HG03097 (cell line): ENCODE data around the gene ITFG2.

ENCODE experiments used
- ATAC-seq: cut with Tn5 transposase; IDR thresholded peaks from one replicate; pipeline ENCODE4 v1.9.1; 2021; ENCODE audit not compliant: unreplicated experiment, low FRiP score

The ITFG2 gene

DNA sequence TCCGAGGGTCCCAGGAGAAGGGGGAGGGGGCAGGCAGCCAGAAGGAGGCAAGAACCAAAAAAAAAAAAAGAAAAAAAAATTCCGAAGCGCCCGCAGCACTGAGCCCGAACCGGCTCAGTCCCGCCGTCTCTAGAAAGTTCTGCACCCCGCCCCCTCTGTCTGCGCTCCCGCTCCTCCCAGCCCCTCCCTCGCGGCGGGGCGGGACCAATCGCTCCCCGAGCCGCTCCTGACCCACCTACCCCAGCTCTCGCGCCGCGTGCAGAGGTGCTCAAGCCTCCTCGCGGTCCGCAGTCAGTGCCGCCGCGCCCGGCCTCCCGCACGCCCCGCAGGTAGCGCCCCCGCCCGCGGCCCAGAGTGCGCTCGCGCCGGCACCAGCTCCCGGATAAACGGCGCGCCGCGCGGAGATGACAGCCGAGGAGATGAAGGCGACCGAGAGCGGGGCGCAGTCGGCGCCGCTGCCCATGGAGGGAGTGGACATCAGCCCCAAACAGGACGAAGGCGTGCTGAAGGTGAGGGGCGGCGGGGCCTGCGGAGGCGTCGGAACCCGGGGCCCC is 17.7 kb upstream of the ITFG2 start, which contains the start of gene FKBP4:
TSS of gene FKBP4 (plus strand) at position 235 of the 554 bp plus-strand sequence. CDS start at position 405, 170 bp downstream.
- ATAC-seq, result peak; percentile 59

DNA sequence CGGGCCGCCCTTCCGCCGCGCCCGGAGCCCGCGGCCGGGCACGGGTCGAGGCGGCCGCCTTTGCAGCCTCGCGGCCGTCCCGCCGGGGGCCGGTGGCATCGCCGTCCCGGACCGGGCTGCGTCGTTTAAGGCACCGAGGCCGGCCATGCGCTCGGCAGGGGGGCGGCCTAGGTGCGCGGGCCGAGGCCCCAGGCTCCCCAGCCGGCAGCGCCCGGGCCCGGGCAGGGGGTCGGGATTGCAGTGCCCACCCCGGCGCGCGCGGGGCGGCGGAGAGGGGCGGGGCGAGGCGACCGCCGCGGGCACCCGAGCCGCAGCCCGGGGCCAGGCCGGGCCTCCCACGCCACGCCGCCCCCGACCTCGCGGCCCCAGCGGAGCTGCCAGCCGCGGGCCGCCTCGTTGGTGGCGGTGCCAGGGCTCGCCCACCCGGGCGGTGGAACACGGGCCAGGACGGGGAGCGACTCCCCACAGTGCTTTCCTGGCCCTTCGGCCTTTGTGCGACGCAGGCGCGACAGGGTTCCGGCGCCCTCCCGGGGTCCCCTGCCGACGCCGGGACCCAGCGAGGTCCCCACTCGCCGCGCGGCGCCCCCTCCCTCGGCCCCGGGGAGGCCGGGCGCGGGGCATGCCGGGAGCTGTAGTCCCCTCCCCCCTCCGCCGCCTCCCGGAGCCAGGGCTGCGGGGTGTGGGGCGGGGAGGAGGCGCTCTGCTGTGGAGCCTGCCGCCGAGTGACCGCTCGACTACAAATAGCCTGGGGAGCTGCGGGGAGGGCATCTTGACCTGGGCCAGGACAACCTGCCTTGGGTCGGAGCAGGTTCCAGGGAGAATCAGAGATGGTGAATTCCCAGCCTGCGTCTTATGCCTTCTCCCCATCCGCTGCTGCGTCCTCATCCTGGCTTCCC is 16.9 kb upstream of the ITFG2 start:
- peak; percentile 53 for ATAC-seq

DNA sequence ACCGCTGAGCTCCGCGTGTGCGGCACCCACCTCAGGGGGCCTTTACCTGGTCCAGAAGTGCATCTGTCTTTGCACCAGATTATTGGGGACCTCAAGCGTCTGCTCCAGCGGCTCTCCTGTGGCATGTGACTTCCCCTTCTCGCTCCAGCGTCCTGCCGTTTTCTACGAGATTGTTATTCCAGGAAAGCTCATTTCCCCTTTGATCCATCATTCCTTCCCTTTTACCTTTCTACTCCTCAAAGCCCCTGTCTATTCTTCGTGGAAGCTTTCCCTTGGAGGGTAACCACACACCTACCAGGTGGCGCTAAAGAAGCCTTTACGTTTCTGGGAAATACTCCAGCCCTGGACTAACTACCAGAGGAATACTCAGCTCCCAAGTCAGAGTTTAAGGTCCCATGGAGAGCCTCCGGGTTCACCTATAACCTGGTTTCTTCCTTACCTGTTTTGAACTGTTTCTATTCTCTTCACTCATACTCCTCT is 16.2 kb upstream of the ITFG2 start:
- peak; percentile 12 for ATAC-seq

DNA sequence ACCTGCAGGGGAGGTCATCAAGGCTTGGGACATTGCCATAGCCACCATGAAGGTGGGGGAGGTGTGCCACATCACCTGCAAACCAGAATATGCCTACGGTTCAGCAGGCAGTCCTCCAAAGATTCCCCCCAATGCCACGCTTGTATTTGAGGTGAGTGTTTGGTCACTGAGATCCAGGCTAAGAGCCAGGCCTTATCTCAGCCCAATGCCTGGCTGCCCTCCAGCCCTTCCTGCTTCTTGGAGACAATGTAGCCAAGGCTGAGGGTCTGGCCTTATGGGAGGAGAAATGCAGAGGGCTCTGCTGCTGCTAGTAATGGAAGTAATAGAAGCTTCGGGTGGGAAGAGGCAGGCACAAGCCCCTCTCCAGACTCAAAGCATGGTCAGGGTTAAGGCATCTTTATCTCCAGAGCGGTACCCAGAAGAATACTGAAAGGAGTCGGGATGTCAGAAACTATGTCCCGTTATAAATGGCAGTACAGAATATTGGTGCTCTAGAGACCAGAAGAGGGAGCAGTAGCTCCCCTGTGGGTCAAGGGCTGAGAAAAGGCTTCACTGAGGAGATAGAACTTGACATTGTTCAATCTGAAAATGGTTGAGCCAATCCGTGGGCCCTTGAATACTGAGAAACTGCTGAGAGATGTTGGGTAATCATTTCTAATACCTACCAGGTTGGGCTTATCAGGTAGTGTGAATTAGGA is 14.6 kb upstream of the ITFG2 start:
- ATAC-seq, result no peak

DNA sequence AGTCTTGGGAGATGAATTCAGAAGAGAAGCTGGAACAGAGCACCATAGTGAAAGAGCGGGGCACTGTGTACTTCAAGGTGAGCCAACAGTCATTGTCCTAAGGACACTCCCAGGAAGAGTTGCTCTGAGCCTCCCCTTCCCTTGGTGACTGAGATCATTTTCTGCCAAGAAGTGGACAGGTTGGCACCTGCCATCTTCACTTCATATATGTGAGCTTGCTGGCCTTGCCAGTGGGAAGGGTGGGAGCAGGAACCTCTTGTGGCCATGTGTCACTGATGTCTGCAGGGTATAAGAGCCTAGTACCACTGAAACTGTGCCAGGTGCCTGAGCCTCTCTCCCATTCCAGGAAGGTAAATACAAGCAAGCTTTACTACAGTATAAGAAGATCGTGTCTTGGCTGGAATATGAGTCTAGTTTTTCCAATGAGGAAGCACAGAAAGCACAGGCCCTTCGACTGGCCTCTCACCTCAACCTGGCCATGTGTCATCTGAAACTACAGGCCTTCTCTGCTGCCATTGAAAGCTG is 12.4 kb upstream of the ITFG2 start:
- ATAC-seq, result no peak

DNA sequence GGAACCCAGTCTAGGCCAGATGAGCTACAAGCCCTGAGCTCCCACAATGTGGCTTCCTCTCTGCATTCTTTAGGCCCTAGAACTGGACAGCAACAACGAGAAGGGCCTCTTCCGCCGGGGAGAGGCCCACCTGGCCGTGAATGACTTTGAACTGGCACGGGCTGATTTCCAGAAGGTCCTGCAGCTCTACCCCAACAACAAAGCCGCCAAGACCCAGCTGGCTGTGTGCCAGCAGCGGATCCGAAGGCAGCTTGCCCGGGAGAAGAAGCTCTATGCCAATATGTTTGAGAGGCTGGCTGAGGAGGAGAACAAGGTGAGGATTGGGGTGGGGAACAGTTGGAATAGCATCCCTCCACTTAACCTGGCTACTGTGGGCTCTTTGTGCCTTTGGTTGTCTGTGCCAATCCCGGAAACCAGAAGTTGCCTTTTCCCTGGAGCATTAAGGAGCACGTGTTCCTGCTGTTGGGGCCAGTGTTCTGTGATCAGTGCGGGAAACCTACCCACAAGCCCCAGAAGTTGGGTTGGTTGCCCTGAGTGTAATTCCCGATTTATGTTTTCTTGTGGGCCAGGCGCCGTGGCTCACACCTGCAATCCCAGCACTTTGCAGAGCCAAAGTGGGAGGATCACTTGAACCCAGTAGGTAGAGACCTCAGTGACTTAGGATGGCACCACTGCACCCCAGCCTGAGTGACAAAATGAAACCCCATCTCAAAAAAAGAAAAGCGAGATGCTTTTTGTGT is 11.3 kb upstream of the ITFG2 start:
- ATAC-seq, result no peak

DNA sequence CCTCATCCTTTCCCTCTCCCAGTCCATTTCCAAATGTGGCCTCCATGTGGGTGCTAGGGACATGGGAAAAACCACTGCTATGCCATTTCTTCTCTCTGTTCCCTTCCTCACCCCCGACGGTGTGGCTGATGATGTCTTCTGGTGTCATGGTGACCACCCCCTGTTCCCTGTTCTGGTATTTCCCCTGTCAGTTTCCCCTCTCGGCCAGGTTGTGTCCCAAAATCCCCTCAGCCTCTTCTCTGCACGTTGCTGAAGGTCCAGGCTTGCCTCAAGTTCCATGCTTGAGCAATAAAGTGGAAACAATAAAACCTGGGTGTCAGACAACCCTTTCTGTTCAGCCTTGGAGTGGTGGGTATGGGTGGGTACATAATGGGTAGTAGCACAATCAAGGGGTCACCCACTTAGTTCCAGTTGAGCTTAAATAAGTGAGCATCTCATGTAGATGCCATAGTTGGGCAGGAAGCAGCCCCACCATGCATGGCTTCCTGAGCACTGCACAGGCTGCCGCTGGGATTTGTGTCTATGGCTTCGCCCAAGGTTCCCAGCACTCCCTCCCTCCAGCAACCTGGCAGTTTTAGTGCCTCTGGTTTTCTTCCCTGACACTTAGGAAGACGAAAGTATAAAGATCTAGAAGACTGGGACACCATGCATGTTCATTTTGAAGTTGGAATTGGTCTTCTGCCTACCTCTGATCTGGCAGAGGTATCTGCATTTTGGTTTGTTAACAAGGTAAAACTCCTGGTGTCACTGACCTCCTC is 8.7 kb upstream of the ITFG2 start:
- no peak for ATAC-seq

DNA sequence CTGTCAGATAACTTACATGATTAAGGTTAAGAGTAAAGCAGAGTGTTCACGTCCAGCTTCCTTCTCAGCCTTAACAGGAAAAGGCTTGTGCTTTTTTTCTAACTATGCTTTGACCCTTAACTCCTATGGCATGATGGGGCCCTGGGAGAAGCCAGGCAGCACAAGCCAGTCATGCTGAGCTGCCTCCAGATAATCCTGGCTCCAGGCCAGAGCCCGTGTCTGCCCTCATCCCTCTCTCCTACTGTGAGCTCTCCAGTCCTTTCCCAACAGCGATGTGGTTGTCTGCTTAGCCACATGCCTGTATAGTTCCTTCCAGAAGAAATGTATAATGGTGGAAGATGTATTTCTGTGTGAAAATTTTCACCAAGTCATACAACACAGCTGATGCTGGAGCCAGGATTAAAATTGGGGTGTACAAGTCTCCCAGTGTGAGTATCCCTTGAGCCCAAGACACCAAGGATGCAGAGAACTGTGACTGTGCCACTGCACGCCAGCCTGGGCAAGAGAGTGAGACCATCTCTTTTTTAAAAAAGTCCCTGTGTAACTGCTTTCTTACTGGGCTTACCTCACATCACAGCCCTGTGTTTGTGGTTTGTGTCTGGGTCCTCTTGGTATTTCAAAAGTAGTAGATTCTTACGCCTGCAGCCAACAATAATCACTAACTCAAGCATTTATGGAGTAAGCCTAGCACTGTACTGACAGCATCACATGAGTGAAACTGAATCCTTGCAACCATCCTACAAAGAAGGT is 7.9 kb upstream of the ITFG2 start:
- no peak for ATAC-seq

DNA sequence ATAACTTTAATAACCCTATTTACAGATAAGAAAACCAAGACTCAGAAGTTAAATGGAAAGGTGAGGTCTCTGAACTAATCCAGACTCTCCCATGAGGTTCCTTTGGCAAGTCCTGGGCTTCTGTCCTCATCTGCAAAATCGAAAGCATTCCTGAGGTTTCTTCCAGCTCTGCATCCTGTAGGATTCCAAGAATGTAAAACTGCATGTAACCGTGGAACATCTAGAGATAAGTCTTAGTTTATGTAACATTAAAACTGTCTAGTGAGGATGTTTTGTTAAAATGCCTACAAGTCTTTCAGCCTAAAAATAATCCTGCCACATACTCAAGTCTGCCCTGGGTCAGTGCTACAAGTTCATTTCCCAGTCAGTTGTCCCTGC is 7.3 kb upstream of the ITFG2 start:
- no peak for ATAC-seq

DNA sequence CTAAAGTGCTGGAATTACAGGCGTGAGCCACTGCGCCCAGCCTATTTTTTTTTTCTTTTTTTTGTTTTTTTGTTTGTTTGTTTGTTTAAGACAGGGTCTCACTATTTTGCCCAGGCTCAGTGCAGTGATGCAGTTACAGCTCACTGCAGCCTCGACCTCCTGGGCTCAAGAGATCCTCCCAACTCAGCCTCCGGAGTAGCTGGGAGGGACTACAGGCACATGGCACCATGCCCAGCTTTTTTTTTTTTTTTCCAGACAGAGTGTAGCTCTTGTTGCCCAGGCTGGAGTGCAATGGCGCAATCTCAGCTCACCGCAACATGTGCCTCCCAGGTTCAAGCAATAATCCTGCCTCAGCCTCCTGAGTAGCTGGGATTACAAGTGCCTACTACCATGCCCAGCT is 5.8 kb upstream of the ITFG2 start:
- ATAC-seq, result no peak

DNA sequence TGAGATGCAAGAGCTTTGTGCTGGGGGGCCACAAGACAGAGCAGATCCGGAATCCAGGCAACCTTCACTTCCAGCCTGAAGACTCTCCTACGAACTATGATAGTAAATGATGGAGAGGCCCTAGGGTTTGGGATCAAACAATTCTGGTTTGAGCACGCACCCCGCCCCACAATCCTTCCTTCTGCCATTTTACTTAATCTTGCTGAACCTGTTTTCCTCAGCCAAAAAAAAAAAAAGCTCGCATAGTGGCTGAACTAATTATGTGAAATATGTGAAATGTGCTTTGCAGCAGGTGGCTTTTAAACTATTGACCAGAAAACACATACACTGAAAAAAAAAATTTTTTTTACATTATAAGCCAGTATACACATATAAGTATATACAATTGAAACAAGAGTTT is 667 bp upstream of the ITFG2 start:
- ATAC-seq, result no peak

DNA sequence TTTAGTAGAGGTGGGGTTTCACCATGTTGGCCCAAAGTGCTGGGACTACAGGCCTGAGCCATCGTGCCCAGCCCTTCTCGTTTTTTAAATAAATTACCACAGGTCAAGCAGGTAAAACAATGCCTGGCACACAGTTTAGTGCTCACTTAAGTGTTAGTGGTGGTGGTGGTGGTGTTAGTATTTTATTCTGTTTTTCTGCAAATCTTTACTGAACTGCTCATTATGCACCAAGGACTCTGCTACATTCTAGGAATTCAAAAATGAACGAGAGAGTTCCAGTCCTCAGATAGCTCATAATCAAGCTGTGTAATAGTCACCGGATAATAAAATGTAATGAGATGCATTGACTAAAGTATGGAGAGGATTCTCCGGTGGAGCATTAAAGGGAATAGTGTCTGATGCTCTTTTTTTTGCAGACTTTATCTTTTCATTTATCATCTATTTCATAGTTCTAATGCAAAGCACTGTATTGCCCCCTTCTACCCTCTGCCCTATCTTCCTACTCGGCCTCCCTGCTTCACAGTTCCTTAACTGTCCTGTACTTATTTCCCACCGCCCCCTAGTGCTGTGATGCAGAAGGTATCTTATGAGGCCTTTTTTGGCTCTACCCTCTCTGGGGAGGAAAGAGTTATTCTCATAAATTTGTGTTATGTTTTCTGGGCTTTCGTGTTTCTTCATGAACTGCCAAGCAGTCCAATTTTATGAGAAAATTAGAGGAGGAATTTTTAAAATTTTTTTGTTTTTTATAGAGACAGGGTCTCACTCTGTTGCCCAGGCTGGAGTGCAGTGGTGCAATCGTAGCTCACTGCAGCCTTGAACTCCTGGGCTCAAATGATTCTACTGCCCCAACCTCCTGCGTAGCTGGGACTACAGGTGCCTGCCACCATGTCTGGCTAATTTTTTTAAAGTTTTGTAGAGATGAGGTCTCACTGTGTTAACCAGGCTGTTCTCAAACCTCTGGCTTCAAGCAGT is 1.0 kb downstream of the ITFG2 start:
- ATAC-seq, result peak; percentile 30

DNA sequence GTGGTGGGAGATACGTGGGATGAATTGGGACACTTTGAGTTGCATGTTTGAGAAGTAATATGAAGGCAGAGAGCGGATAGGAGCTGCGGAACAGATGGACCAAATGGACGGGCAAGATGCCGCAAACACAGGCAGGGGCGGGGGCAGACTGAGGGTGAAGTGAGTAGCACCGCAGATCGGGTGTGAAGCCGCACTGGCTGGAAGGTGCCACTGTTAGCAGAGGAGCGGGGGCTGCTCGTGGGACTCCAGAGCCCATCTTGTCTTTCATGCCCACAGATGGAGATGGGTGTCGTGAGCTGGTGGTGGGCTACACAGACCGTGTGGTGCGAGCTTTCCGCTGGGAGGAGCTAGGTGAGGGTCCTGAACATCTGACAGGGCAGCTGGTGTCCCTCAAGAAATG is 7.3 kb downstream of the ITFG2 start:
- no peak for ATAC-seq

DNA sequence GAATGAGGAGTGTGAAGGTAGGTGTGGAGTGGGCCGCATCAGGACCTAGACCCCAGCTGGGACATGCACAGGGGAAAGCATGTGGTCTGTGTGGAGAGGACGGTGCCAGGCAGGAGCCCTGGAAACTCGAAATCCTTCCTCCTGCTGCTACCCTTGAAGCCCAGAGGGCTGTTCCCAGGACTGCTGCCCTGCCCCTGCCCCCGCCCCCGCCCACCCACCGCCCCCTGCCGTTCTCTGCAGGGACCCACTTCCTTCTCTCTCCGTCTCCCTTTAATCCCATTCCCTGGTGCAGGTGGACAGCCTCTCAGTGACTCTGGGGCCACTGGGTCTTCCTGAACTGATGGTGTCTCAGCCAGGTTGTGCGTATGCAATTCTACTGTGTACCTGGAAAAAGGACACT is 8.0 kb downstream of the ITFG2 start:
- no peak for ATAC-seq

DNA sequence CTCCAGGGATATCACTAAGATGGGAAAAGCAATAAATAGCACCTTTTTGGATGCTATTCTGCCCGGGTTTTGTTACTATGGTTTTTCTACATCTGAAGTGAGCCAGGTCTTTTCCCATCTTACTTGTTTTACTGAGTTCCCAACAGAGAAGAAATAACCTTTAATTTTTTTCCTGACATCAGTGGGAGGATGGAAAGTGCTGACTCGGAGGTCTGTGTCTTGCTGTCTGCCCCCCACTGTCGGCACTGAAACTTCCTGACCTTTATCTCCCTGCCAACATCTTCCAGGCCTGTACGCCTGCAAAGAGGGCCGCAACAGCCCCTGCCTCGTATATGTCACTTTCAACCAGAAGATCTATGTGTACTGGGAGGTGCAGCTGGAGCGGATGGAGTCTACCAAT is 11.0 kb downstream of the ITFG2 start:
- ATAC-seq, result no peak

DNA sequence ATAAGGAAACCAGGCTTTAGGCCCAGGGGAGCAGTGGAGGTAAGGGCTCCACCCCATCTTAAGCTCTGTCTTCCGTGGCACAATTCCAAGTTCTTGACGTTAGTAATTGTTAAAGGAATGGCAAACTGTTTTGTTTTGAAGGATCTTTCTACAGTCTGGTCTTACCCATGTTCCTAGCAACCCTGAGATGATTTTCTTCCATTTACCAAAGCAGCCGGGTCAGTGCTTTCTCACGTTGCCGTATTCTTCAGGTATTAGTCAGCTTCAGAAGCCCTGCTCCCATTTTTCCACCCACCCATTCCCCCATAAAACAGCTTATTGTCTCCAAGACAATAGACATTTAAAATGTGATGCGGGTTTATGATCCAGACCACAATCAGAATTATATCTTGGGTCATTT is 12.1 kb downstream of the ITFG2 start:
- no peak for ATAC-seq

DNA sequence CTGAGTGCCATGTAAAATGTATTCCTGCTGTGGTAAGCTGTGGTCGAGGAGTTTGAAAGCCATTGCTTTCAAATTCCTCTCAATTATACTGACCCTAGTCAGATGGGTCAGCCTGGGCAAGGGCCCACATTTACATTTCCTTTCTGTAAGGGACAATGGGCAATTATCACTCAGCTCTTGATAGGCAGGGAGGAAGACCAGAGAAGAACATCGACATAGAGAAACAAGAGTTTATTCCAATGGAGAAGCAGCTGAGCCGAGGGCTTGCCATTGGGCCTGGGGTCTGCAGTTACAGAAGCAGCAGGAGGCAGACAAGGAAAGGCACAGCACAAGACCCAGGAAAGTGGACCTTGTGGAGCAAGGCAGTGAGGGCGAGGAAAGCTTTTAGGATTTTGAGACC is 12.7 kb downstream of the ITFG2 start:
- no peak for ATAC-seq

DNA sequence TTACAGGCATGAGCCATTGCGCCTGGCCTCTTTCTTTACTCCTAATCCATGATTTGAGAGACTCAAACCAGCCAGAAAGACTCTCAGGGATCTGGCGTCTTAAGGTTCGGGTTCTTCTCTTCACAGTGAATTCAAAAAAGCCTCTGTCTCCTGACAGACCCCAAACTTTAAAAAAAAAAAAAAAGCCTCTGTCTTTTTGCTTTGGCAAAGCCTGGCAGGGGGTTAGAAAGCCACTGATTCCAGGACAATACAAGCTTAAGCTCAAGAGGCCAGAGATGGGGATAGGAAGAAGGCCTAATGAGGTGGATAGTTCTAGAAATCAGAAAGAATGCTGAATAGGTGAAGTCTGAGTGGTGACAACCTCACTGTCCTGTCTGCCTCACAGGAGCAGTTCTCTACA is 13.6 kb downstream of the ITFG2 start:
- no peak for ATAC-seq
